Colonic mucosa (tissue), 4 donors: Measurements from ENCODE around the gene SEMA4G. TPM values are rescaled to one million over a fixed set of nuclear protein-coding genes. Genes with fewer than 3 reads are reported as not detected.

Experiments used
- DNase-seq: peaks from one replicate; pipeline ENCODE4 v3.0.0-alpha.2; 2020
- H3K27ac ChIP-seq: fragments of 200-600 bp; one replicate; pipeline ENCODE4 v1.8.0; 2021
- H3K27me3 ChIP-seq: fragments of 200-600 bp; one replicate; pipeline ENCODE4 v1.8.0; 2021
- H3K36me3 ChIP-seq: fragments of 200-600 bp; one replicate; pipeline ENCODE4 v1.8.0; 2021
- H3K4me1 ChIP-seq: fragments of 200-600 bp; one replicate; pipeline ENCODE4 v1.8.0; 2021; ENCODE audit warnings: mild to moderate bottlenecking
- H3K4me3 ChIP-seq: fragments of 200-600 bp; one replicate; pipeline ENCODE4 v1.8.0; 2021
- H3K9ac ChIP-seq, 2 donors: one replicate each; pipeline ENCODE4 v1.7.0; 2013; ENCODE audit warnings: control low read depth in 2 of 2, low read depth in 2 of 2, low read length in 2 of 2
- H3K9me3 ChIP-seq: fragments of 200-600 bp; one replicate; pipeline ENCODE4 v1.8.0; 2021
- intact Hi-C: fragments of 100-400 bp; cut with DNase I; formaldehyde crosslinking; loops from one replicate; pipeline ENCODE4 v1.14.1; 2022
- total RNA-seq, 2 donors: library from RNA; stranded (reverse); fragmentation: NEBNext Ultra II Directional in 1 of 2; extraction: Animal tissue kit (Norgen Biotek cat#: 25700) in 1 of 2; gene quantifications; one replicate each; pipeline ENCODE4 v1.2.1, GENCODE V29; 2021
- TF ChIP-seq, protein P1 (sequence below): fragments of 200-600 bp; IDR thresholded peaks from one replicate; pipeline ENCODE4 v1.8.0; 2022; ENCODE audit warnings: antibody characterized with exemption, mild to moderate bottlenecking
- donor health status: healthy.
- donor health status: DM: no; HTN: no; CAD: no.
- donor health status: DM: no; HTN: no; CAD: no.

Gene SEMA4G
- total RNA-seq, 2 donors from 2014 or later = 113 to 133 TPM

DNA sequence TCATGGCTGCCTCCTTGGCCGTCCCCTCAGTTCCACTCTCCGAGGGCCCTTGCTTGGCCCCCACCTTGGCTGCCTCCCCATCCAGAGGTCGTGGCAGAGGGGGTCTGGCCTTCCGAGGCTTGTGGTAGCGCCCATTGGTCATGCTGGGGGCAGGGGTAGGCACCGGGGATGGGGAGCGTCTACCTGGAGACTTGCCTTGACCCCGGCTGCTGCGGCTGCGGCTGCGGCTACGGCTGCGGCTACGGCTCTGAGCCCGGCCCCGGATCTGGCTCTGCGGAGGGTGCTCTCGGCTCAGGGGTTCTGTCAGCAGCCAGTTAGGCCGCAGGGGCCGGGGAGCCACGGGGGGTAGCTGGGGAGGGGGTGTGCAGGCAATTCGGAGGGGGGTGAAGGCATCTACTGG lies 41.0 kb downstream of the SEMA4G start:
- Histone ChIP-seq H3K4me1 (no peaks in the 10 kb centered on the region), H3K27me3 (no peaks in the 10 kb centered on the region), H3K9me3 (no peaks in the 10 kb centered on the region), H3K36me3 (no peaks in the 10 kb centered on the region), H3K4me3 (no peak overlapping the region), H3K27ac (no peak overlapping the region), H3K9ac (no peak overlapping the region)
- no peak for DNase-seq
- intact Hi-C loops = loop anchor here (2.0 kb wide), 1 partner anchor 16 kb away; no protein-coding TSS in a partner anchor
- TF ChIP-seq, protein P1, sequence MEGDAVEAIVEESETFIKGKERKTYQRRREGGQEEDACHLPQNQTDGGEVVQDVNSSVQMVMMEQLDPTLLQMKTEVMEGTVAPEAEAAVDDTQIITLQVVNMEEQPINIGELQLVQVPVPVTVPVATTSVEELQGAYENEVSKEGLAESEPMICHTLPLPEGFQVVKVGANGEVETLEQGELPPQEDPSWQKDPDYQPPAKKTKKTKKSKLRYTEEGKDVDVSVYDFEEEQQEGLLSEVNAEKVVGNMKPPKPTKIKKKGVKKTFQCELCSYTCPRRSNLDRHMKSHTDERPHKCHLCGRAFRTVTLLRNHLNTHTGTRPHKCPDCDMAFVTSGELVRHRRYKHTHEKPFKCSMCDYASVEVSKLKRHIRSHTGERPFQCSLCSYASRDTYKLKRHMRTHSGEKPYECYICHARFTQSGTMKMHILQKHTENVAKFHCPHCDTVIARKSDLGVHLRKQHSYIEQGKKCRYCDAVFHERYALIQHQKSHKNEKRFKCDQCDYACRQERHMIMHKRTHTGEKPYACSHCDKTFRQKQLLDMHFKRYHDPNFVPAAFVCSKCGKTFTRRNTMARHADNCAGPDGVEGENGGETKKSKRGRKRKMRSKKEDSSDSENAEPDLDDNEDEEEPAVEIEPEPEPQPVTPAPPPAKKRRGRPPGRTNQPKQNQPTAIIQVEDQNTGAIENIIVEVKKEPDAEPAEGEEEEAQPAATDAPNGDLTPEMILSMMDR = no peak

DNA sequence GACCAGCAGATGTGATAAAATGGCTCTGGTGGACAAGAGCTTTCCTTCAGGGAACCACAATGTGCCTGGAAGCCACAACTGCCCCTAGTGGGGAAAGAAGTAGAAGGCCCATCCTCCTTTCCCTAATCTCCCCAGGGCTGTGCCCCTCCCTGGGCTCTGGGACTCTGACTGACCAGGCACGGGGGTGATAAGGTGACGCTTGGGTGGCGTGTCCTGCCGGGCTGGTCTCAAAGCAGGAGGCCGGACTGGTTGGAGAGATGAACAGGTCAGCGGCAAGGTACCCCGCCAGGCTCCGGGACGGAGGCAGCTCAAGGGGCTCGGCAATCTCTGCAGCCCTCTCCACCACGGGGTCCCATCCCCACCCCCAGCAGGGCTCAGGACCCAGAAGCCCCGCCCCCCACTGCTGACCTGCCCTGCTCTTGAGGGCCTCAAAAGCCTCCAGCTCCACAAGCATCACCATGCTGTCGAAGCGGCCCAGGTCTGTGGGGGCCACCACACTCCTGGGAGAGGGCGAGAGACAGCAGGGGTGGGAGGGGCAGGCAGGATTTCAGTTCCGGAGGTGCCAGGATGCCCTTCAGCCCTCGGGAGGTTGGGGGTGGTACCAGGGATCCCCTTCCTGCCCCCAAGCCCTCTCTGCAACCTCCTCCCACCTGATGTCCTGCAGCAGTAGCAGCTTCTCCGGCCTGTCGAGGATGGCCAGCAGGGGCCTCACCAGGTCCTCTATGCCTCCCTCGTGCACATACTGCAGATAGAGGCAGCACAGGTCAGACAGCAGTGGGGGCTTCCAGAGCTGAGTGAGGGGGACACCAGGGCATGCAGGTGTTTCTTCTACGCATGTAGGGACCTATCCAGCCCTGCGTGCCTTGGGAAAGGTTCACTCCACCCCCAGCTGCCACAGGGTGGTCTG lies 42.5 kb downstream of the SEMA4G start:
- intact Hi-C loops = loop anchor here (2.0 kb wide), 1 partner anchor 17 kb away; no protein-coding TSS in a partner anchor
- H3K9me3 ChIP-seq = no peaks in the 10 kb centered on the region
- H3K4me3 ChIP-seq = no peak overlapping the region
- TF ChIP-seq, protein P1 = no peak
- H3K27me3 ChIP-seq = no peaks in the 10 kb centered on the region
- H3K36me3 ChIP-seq = no peaks in the 10 kb centered on the region
- H3K4me1 ChIP-seq = no peaks in the 10 kb centered on the region
- no peak for DNase-seq
- H3K27ac ChIP-seq = no peak overlapping the region
- H3K9ac ChIP-seq = peak overlapping the region in 1 of 2 donors; percentile 29

DNA sequence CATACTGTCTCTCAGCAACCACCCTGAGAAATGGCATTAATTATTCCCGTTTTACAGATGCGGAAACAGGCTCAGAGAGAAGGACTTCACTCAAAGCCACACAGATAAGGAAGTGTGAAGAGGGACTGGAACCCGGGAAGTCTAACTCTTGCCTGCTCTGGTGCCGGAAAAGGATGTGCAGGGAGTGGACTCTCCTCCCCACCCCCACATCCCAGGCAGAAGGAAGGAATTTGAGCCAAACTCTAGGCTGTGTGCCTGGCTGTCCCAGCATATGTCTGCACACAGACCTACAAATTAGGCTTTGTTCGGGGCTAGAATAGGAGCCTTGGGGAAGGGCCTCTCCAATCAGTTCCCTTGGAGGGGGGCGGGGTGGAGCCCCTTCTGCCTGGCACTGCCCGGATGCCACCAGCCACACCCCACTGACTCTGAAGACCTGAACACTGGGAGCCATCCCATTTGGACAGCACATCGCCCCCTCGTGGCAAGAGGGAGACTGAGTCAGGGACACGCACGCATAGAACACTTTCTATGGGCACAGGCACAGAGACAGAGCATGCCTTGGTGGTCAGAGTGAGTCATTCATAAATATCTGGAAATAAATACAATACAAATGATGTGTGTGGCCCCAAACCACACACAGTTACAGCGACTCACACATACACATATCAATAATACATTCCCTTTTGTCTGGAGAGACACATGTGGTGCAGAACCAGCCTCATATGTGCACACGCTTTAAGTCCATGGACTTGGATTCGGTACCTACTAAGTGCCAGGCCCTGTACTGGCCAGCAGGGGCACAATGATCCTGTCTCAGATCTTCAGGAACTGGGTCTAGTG lies 43.4 kb downstream of the SEMA4G start:
- H3K36me3 ChIP-seq = no peaks in the 10 kb centered on the region
- TF ChIP-seq, protein P1 = peak; percentile 78
- H3K4me3 ChIP-seq = no peak overlapping the region
- no peak overlapping the region for H3K9ac ChIP-seq
- H3K27me3 ChIP-seq = no peaks in the 10 kb centered on the region
- peak; percentile 92 for DNase-seq
- intact Hi-C loops = no loop called here
- H3K27ac ChIP-seq = peak overlapping the region; percentile 11
- no peaks in the 10 kb centered on the region for H3K4me1 ChIP-seq
- H3K9me3 ChIP-seq = no peaks in the 10 kb centered on the region

DNA sequence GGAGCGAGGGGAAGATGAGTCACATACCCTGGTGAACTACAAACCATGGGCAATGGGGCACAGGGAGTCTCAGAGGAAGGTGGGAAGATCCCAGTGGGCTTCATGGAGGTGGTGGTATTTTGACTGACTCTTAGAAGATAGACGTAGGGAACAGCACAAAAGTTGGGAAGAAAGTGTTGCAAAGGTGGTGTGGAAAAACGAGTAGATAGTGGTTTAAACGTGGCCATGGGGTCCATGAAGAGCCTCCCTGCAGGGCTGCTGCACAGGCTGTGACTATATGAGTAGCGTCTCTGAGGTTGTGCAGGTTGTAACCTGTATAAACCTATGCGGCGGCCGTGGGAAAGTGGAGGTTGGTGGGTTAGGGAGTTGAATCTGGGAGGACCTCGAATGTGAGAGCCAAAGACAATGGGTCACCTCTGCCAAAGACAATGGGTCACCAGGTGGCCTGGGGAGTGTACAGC lies 44.1 kb downstream of the SEMA4G start:
- H3K4me3 ChIP-seq = no peak overlapping the region
- H3K27ac ChIP-seq = peak overlapping the region; percentile 11
- no peak overlapping the region for H3K9ac ChIP-seq
- intact Hi-C loops = no loop called here
- DNase-seq = no peak
- no peaks in the 10 kb centered on the region for H3K9me3 ChIP-seq
- H3K4me1 ChIP-seq = no peaks in the 10 kb centered on the region
- TF ChIP-seq, protein P1 = no peak
- H3K27me3 ChIP-seq = no peaks in the 10 kb centered on the region
- H3K36me3 ChIP-seq = no peaks in the 10 kb centered on the region

DNA sequence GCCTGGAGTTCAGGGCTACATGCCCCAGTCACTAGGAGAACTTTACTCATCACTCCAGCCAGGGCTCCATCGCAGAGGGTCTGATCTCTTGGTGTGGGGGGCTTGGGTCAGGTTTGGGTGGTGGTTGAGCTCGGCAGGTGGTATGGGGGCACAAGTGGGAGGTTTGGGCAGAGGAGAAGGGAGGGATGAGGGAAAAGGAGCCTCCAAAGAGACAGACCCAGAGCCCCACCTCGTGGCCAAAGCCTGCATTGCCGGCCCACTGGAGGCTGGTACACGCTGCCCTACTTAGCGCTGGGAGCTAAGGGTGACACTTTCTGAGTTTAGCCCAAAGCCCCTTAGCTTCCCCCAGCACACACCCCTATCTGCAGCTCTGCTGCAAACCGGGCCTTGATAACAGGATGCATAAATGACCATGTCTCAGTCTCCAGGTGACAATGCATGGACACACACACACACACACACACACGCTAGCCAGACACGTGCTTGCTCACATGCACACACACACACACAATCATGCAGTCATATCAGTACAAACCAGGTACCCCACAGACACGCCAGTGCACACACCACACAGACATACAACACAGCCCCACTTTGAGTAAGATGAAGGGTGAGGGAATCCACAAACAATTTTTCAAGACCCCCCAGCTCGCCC lies 45.1 kb downstream of the SEMA4G start:
- DNase-seq = peak; percentile 89
- H3K27me3 ChIP-seq = peaks cover 5% of the 10 kb centered on the region
- H3K9ac ChIP-seq = no peak overlapping the region

More for the DNA sequence above, 45.1 kb downstream of the SEMA4G start:
- no peaks in the 10 kb centered on the region for H3K4me1 ChIP-seq
- H3K9me3 ChIP-seq = no peaks in the 10 kb centered on the region
- intact Hi-C loops = no loop called here
- no peak overlapping the region for H3K27ac ChIP-seq
- H3K36me3 ChIP-seq = no peaks in the 10 kb centered on the region
- H3K4me3 ChIP-seq = no peak overlapping the region
- TF ChIP-seq, protein P1 = peak; percentile 83
